Cortex of kidney (tissue), 1 donor: Measurements from ENCODE around the gene PPTC7.
"Not testable (repeated sequence)": the region's sequence is repeated elsewhere in the genome, so short reads cannot be mapped to it uniquely, and the experiment has no call there.

Source experiments
- DNase-seq: peaks from one replicate; lab custom pipeline; 2025; lab: John Stamatoyannopoulos, UW

Gene PPTC7

GRCh38 chr12:110536834-110537604 is 46.1 kb downstream of the PPTC7 start:
- no peak for DNase-seq

- no peak for DNase-seq
Observed at GRCh38 chr12:110534811-110535210, 48.3 kb downstream of the PPTC7 start.

- DNase-seq, result no peak
Observed at GRCh38 chr12:110533607-110534006, 49.5 kb downstream of the PPTC7 start.

GRCh38 chr12:110532644-110533043 is 50.5 kb downstream of the PPTC7 start:
- DNase-seq, result no peak

- no peak for DNase-seq
Observed at GRCh38 chr12:110531741-110532333, 51.3 kb downstream of the PPTC7 start.

GRCh38 chr12:110530511-110530910 is 52.6 kb downstream of the PPTC7 start:
- DNase-seq, result no peak

- no peak for DNase-seq
Observed at GRCh38 chr12:110528277-110528839, 54.8 kb downstream of the PPTC7 start.

- not testable (repeated sequence) for DNase-seq
Observed at GRCh38 chr12:110520876-110521712, 62.0 kb downstream of the PPTC7 start.

GRCh38 chr12:110518014-110518413 is 65.1 kb downstream of the PPTC7 start:
- DNase-seq, result not testable (repeated sequence)

- no peak for DNase-seq
Observed at GRCh38 chr12:110516995-110517394, 66.1 kb downstream of the PPTC7 start.

- no peak for DNase-seq
Observed at GRCh38 chr12:110514363-110514762, 68.8 kb downstream of the PPTC7 start.

GRCh38 chr12:110513842-110514241 is 69.3 kb downstream of the PPTC7 start:
- DNase-seq, result no peak

GRCh38 chr12:110508071-110508586 is 75.0 kb downstream of the PPTC7 start:
- DNase-seq, result no peak

GRCh38 chr12:110505332-110505731 is 77.8 kb downstream of the PPTC7 start:
- no peak for DNase-seq

GRCh38 chr12:110503432-110503831 is 79.7 kb downstream of the PPTC7 start:
- no peak for DNase-seq

- DNase-seq, result peak; percentile 67
Observed at GRCh38 chr12:110501752-110502738, 81.1 kb downstream of the PPTC7 start, which contains the start of the genes RAD9B and VPS29. TSS of gene RAD9B (plus strand) at chr12:110502331. CDS start at chr12:110502338, 7 bp downstream. TSS of gene VPS29 (minus strand) at chr12:110502111. CDS start at chr12:110502051, 60 bp downstream.

- DNase-seq, result no peak
Observed at GRCh38 chr12:110501399-110501751, 81.7 kb downstream of the PPTC7 start.

- no peak for DNase-seq
Observed at GRCh38 chr12:110498984-110499706, 84.0 kb downstream of the PPTC7 start.
